NCI-H1694 treated with DMSO at 0.1 percent for 48 hours (cell line): Measurements from ENCODE around the gene MRPL50.
"Not testable (repeated sequence)": the region's sequence is repeated elsewhere in the genome, so short reads cannot be mapped to it uniquely, and the experiment has no call there.

Experiments used
- DNase-seq: peaks from one replicate; lab custom pipeline; 2025; lab: John Stamatoyannopoulos, UW

MRPL50 gene

DNA sequence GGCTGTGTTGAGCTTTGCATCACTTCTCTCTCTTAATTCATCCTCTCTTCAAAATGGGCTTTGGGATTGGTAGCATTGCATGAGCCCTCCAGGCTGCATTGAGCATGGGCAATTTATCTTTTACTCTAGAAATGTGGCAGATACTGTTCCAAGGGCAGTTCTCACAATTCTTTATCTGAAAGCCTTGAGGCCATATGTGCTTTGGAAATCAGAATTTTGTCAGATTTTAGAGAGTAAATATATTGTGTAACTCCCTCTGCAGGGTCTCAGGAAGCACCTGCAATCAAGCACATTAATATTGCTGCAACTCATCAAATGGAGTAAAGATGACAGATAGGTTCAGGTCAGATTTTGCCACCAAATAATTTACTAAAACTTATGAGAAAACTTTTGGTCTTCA is 19.6 kb upstream of the MRPL50 start:
- DNase-seq = no peak

- DNase-seq = no peak
Observed at GRCh38 chr9:101417389-101417788, 19.0 kb upstream of the MRPL50 start.

DNA sequence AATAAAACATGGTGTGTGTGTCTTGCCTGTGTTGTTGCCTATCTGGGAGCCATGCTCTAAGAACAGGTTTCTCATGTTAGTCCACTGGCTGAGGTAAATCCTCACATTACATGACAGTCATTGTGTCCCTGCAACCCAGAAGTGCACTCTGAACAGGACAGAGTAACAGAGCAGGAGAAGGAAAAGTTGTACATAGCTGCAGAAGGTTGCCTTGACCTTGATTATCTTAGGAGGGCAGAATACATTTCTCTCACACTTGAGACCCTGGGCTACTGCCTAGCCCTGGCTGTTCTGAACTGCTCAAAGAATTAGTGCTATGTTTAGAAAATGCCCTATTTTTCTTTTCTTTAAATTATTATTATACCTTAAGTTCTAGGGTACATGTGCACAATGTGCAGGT is 17.2 kb upstream of the MRPL50 start:
- no peak for DNase-seq

GRCh38 chr9:101414839-101415238 is 16.4 kb upstream of the MRPL50 start:
- DNase-seq = no peak

GRCh38 chr9:101409079-101409477 is 10.7 kb upstream of the MRPL50 start:
- no peak for DNase-seq

- DNase-seq = no peak
Observed at GRCh38 chr9:101408374-101409078, 10.1 kb upstream of the MRPL50 start.

- no peak for DNase-seq
Observed at GRCh38 chr9:101403516-101404285, 5.3 kb upstream of the MRPL50 start.

DNA sequence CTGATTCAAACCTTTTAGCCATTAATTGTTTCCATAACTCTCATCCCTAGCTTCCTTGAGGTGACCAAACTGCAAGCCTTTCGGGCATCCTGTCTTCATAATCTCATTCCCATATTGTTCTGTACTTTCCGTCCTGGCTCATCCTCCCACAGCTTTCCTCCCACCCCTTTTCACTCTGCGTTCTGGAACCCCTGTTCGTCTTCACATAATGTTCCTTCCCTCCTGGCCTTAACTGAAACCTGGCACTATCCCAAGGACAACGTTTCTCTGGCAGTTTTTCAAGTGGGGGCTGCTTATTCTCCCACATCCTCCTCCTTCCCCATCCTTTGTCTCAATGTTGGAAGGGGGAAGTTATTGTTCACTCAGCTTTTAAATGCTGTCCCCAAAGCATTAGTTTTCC is 1.7 kb upstream of the MRPL50 start:
- no peak for DNase-seq

DNA sequence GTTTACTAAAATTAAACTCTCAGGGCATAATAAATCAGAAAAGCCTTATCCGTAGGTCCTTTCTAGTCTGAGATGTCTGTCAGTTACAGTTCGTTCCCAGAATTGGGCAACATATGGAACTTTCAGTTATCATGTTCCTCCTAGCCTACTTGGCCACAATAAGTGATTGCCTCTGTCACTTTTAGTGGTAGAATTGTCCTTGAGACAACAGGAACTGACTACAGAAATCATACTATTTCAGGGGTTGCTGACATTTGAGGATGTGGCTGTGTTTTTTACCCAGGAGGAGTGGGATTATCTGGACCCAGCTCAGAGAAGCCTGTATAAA is 1.2 kb upstream of the MRPL50 start:
- DNase-seq = no peak

- no peak for DNase-seq
Observed at GRCh38 chr9:101398930-101399642, 668 bp upstream of the MRPL50 start.

DNA sequence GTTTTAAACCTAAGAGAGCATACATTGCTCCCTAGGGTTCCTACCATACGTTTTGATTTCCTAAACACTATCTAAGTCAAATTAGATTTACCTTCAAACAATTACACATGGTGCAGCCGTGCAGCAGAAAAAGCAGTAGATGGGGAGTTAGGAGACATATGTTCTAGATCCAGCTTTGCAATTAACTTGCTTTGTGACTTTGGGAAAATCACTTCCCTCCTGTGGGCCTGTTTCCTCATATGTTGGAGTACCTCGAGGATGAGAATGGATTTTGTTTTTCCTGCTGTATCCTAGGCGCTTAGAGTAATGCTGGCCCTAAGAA is 711 bp downstream of the MRPL50 start:
- no peak for DNase-seq

DNA sequence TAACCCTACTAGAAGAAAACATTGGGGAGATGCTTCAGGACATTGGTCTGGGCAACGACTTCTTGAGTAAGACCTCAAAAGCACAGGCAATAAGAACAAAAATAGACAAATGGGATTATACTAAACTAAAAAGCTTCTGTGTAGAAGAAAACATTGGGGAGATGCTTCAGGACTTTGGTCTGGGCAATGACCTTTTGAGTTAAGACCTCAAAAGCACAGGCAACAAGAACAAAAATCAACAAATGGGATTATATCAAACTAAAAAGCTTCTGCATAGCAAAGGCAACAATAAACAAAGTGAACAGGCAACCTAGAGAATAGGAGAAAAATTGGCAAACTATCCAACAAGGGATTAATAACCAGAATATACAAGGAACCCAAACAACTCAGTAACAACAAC is 3.7 kb downstream of the MRPL50 start:
- DNase-seq = no peak

- no peak for DNase-seq
Observed at GRCh38 chr9:101393135-101393534, 5.3 kb downstream of the MRPL50 start.

GRCh38 chr9:101388507-101388993 is 9.9 kb downstream of the MRPL50 start:
- peak; percentile 20 for DNase-seq

- DNase-seq = peak; percentile 62
Observed at GRCh38 chr9:101387871-101388506, 10.4 kb downstream of the MRPL50 start.

GRCh38 chr9:101384873-101385536 is 13.4 kb downstream of the MRPL50 start, which contains the start of gene BAAT:
Gene BAAT, minus strand, starts transcription at chr9:101385006. Its CDS starts 13,602 bp downstream, at chr9:101371404.
- DNase-seq = not testable (repeated sequence)

DNA sequence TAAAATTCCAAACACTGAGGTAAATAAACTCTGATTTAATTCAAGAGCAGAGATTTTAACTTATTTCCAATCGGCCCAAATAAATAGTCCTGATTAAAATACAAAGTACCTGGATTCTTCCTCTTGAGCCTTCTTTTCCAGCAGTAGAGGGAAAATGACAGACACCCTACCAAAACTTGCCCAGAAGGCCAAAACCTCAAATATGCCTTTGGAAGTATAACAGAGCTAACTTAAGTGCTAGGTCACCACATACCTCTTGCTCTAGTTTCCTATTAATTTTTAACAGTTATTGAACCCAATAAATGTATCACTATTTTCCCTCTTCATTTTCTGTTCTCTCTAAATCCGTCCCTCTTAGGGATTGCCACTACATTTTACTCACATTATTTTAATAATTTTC is 15.1 kb downstream of the MRPL50 start:
- no peak for DNase-seq

DNA sequence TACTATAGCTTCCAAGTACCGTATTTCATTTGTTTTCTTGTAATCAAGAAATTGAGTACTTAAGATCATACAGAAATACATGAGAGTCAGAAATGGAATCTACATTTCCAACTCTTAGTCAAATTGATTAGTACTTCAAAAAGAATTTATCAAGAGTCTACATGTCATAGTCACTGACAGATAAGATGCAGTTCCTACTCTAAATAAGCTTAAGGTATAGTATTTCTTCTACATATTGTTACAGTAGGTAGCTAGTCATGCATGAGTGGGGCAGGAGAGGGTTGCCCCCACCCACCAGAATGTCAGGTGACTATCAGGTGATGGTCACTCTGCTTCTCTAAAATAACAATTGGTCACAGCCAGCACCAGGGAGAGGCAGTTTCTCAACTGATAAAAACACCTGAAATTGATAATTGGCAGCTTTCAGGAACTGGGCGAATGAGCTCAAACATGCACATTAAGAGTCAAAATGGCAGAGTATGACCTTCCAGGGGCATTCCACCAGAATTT is 16.5 kb downstream of the MRPL50 start:
- no peak for DNase-seq

GRCh38 chr9:101381118-101381517 is 17.3 kb downstream of the MRPL50 start:
- DNase-seq = no peak

DNA sequence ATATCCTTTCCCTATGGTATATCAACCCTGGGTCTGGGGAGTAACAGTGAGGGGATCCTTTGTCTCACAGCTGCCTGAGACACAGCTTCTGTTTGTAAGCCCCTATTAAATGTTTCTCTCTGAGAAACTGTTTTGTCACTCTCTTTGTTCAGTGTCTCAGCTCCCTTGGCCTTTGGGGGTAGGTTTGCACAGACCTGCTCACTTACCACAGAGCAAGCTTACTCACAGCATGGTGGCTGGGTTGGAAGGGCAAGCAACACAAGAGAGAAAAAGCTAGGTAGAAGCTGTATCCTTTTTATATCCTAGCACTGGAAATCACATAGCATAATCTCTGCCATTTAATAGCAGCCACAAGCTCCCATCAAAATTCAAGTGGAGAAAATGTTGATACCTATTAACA is 18.1 kb downstream of the MRPL50 start:
- DNase-seq = no peak

DNA sequence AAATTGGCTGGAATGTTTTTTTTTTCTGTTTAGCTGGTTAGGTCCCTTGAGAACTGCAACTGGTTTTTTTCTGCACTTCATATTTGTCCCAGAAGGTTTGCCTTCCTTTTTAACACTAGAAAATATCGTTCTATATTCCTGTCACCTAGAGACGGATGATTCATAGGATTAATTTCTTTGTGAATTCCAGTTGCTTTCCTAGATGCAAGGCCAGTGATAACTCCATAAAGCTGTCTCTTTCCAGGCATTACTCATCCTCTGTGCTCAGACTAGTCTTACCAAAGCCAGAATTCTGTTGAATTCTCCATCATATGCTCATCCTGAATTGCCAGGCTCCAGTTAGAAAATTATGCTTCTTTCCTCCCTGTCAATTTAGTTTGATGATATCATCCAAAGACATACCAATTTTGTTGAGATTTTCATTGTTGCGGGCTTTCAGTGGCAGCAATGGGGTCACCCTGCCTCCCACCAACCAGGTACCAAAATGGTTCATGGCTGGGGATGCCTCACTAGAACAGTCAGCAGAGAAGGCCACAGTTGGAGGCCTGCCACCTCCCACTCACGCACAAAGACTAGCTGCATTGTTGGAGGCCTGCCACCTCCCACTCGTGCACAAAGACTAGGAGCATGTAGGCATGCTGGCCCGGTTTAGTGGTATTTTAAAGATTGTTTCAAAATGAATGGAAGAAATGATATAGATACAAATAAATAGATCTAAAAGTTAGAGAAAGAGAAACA is 22.1 kb downstream of the MRPL50 start:
- DNase-seq = no peak
